Body of pancreas (tissue), 4 donors: ENCODE measurements around the gene MIA3. TPM values are rescaled to one million over a fixed set of nuclear protein-coding genes. Genes with fewer than 3 reads are reported as not detected.

Experiments
- ATAC-seq: fragments of 150-250 bp; one replicate; pipeline ENCODE4 v1.9.1; 2016
- DNase-seq, 4 donors: peaks; one replicate each; pipeline ENCODE4 v3.0.0-alpha.2; 2019
- H3K27ac ChIP-seq, 4 donors: fragments of 200-600 bp; sonication (generic); 1 replicate in 3 of 4; 2 replicates in 1 of 4; pipeline versions ENCODE4 v1.5.1 to v1.6.1; 2016 to 2019; ENCODE audit warnings: mild to moderate bottlenecking in 1 of 4, mixed read lengths in 1 of 4, moderate library complexity in 1 of 4
- H3K27me3 ChIP-seq, 2 donors: fragments of 200-600 bp; sonication (generic); one replicate each; pipeline ENCODE4 v1.6.0; 2016; ENCODE audit warnings: mild to moderate bottlenecking in 1 of 2
- H3K36me3 ChIP-seq, 2 donors: fragments of 200-600 bp; sonication (generic); replicated peaks in 1 of 2; 2 replicates each; pipeline ENCODE4 v1.5.1; 2016; ENCODE audit warnings: low read depth in 2 of 2; ENCODE audit not compliant: insufficient read depth in 1 of 2
- H3K4me1 ChIP-seq: fragments of 200-600 bp; sonication (generic); one replicate; pipeline ENCODE4 v1.6.0; 2016
- H3K4me3 ChIP-seq, 2 donors: fragments of 200-600 bp; sonication (generic); 1 replicate in 1 of 2; 2 replicates in 1 of 2; pipeline ENCODE4 v1.5.1; 2016 to 2019
- H3K9me3 ChIP-seq, 3 donors: fragments of 200-600 bp; sonication (generic); 1 replicate in 2 of 3; 2 replicates in 1 of 3; pipeline ENCODE4 v1.5.1; 2016
- CTCF ChIP-seq, 7 experiments: fragments of 450-650 bp in 4 of 7; fragments of 200-600 bp in 3 of 7; sonication (generic) in 3 of 7; IDR thresholded peaks; one replicate each; pipeline ENCODE4 v1.5.1; 2016 to 2019; ENCODE audit warnings: antibody characterized with exemption in 7 of 7
- POLR2A ChIP-seq, 3 donors: fragments of 450-650 bp; IDR thresholded peaks; one replicate each; pipeline ENCODE4 v1.6.1; 2016; ENCODE audit warnings: antibody characterized with exemption in 3 of 3, mild to moderate bottlenecking in 2 of 3
- WGBS, 2 donors: methylation state at CpG; one replicate each; pipeline ENCODE4 v1.1.5; 2017; 5-methylcytosine and 5-hydroxymethylcytosine counted together
- intact Hi-C: fragments of 100-400 bp; cut with DNase I; formaldehyde crosslinking; loops from one replicate; pipeline ENCODE4 v1.15.1; 2023
- total RNA-seq, 2 donors: library from RNA; depleted of rRNA; stranded (reverse); fragments of >200 nt; gene quantifications; one replicate each; pipeline ENCODE4 v1.1.0, GENCODE V29; 2016

Gene MIA3
- total RNA-seq, 2 donors from 2014 or later, result 32.2 to 44.8 TPM

GRCh38 chr1:222583079-222583478 lies 34.8 kb upstream of the MIA3 start:
- intact Hi-C loops, result no loop called here
- Histone ChIP-seq H3K27ac (peak overlapping the region in 1 of 4 donors; percentile 7), H3K27me3 (no peaks in the 10 kb centered on the region), H3K4me3 (no peak overlapping the region), H3K4me1 (peaks cover 24% of the 10 kb centered on the region), H3K9me3 (no peaks in the 10 kb centered on the region), H3K36me3 (no peaks in the 10 kb centered on the region)
- TF ChIP-seq CTCF (IDR thresholded peaks at IDR 0.05), result no peak
- TF ChIP-seq POLR2A (IDR thresholded peaks at IDR 0.05), result peak in 1 of 3 donors; percentile 4
- WGBS, 2 donors, result 72 to 77% methylated on average over 5 of the region's 5 CpGs
- ATAC-seq (no peak), DNase-seq (no peak)

- Histone ChIP-seq H3K27me3 (no peaks in the 10 kb centered on the region), H3K4me1 (peaks cover 43% of the 10 kb centered on the region), H3K36me3 (no peaks in the 10 kb centered on the region), H3K27ac (no peak overlapping the region), H3K4me3 (no peak overlapping the region), H3K9me3 (no peaks in the 10 kb centered on the region)
- DNase-seq (no peak), ATAC-seq (no peak)
- intact Hi-C loops, result no loop called here
- no peak for TF ChIP-seq POLR2A (IDR thresholded peaks at IDR 0.05)
- no peak for TF ChIP-seq CTCF (IDR thresholded peaks at IDR 0.05)
- WGBS, 2 donors, result 76 to 83% methylated on average over 2 of the region's 2 CpGs
Observed at GRCh38 chr1:222586842-222587241, 31.1 kb upstream of the MIA3 start.

- WGBS, 2 donors, result 67 to 75% methylated on average over 1 of the region's 1 CpG
- TF ChIP-seq CTCF (IDR thresholded peaks at IDR 0.05) (no peak), POLR2A (IDR thresholded peaks at IDR 0.05) (no peak)
- Histone ChIP-seq H3K27ac (no peak overlapping the region), H3K36me3 (no peaks in the 10 kb centered on the region), H3K4me3 (no peak overlapping the region), H3K9me3 (no peaks in the 10 kb centered on the region), H3K27me3 (no peaks in the 10 kb centered on the region), H3K4me1 (peaks cover 43% of the 10 kb centered on the region)
- intact Hi-C loops, result no loop called here
- DNase-seq (no peak), ATAC-seq (no peak)
Observed at GRCh38 chr1:222588135-222588534, 29.8 kb upstream of the MIA3 start.

GRCh38 chr1:222589462-222590302 lies 28.2 kb upstream of the MIA3 start, which contains the start of gene TAF1A:
Gene TAF1A (minus strand): TSS chr1:222589933.
- ATAC-seq (peak; percentile 98), DNase-seq (peak; percentile 87 to 91 (median 89))
- no peaks in the 10 kb centered on the region for H3K36me3 ChIP-seq
- peak within 1 kb of the TSS; percentile 47 to 83 for H3K4me3 ChIP-seq
- intact Hi-C loops, result no loop called here
- H3K4me1 ChIP-seq, result peaks cover 31% of the 10 kb centered on the region
- no peaks in the 10 kb centered on the region for H3K9me3 ChIP-seq
- TF ChIP-seq CTCF (IDR thresholded peaks at IDR 0.05) (peak in 2 of 7 experiments; percentile 9 to 31), POLR2A (IDR thresholded peaks at IDR 0.05) (peak in 2 of 3 donors; percentile 51 to 61)
- peak within 1 kb of the TSS; percentile 61 to 93 (median 78) for H3K27ac ChIP-seq
- WGBS, 2 donors, result 0 to 1% methylated on average over 40 to 41 of the region's 41 CpGs
- H3K27me3 ChIP-seq, result no peaks in the 10 kb centered on the region
